Measurements from ENCODE around the gene AQP5. TPM values are rescaled to one million over a fixed set of nuclear protein-coding genes. Genes with fewer than 3 reads are reported as not detected.

AQP5 gene
- total RNA-seq, 1 experiment from 2014 or later = not detected

- DNase-seq (ENCODE audit: low spot score) = no peak
- in situ Hi-C loops (cut with HindIII; ENCODE audit: low sequenced_read_pairs) = no loop called here
These were observed 31.0 kb upstream of the AQP5 start for GRCh38 chr12:49930515-49931288.

GRCh38 chr12:49932023-49932422 lies 29.6 kb upstream of the AQP5 start:
- in situ Hi-C loops (cut with HindIII; ENCODE audit: low sequenced_read_pairs) = no loop called here
- DNase-seq (ENCODE audit: low spot score) = no peak

- DNase-seq (ENCODE audit: low spot score) = no peak
- in situ Hi-C loops (cut with HindIII; ENCODE audit: low sequenced_read_pairs) = no loop called here
These were observed 29.0 kb upstream of the AQP5 start for GRCh38 chr12:49932533-49933130.

GRCh38 chr12:49933796-49934195 lies 27.9 kb upstream of the AQP5 start:
- in situ Hi-C loops (cut with HindIII; ENCODE audit: low sequenced_read_pairs) = no loop called here
- no peak for DNase-seq (ENCODE audit: low spot score)

GRCh38 chr12:49934505-49934904 lies 27.2 kb upstream of the AQP5 start:
- in situ Hi-C loops (cut with HindIII; ENCODE audit: low sequenced_read_pairs) = no loop called here
- DNase-seq (ENCODE audit: low spot score) = no peak

GRCh38 chr12:49936925-49937324 lies 24.7 kb upstream of the AQP5 start:
- DNase-seq (ENCODE audit: low spot score) = no peak
- in situ Hi-C loops (cut with HindIII; ENCODE audit: low sequenced_read_pairs) = no loop called here

GRCh38 chr12:49937639-49938300 lies 23.9 kb upstream of the AQP5 start:
- DNase-seq (ENCODE audit: low spot score) = no peak
- in situ Hi-C loops (cut with HindIII; ENCODE audit: low sequenced_read_pairs) = no loop called here

GRCh38 chr12:49939307-49939706 lies 22.4 kb upstream of the AQP5 start:
- in situ Hi-C loops (cut with HindIII; ENCODE audit: low sequenced_read_pairs) = no loop called here

GRCh38 chr12:49939707-49940106 lies 22.0 kb upstream of the AQP5 start:
- DNase-seq (ENCODE audit: low spot score) = no peak
- in situ Hi-C loops (cut with HindIII; ENCODE audit: low sequenced_read_pairs) = no loop called here

More at GRCh38 chr12:49939307-49939706, 22.4 kb upstream of the AQP5 start:
- DNase-seq (ENCODE audit: low spot score) = no peak

- no peak for DNase-seq (ENCODE audit: low spot score)
These were observed 19.8 kb upstream of the AQP5 start for GRCh38 chr12:49941556-49942511.

GRCh38 chr12:49942512-49942893 lies 19.2 kb upstream of the AQP5 start:
- in situ Hi-C loops (cut with HindIII; ENCODE audit: low sequenced_read_pairs) = no loop called here

More at GRCh38 chr12:49941556-49942511, 19.8 kb upstream of the AQP5 start:
- in situ Hi-C loops (cut with HindIII; ENCODE audit: low sequenced_read_pairs) = no loop called here

GRCh38 chr12:49942921-49943624 lies 18.6 kb upstream of the AQP5 start:
- DNase-seq (ENCODE audit: low spot score) = no peak
- in situ Hi-C loops (cut with HindIII; ENCODE audit: low sequenced_read_pairs) = no loop called here

More at GRCh38 chr12:49942512-49942893, 19.2 kb upstream of the AQP5 start:
- no peak for DNase-seq (ENCODE audit: low spot score)

GRCh38 chr12:49943625-49943960 lies 18.1 kb upstream of the AQP5 start:
- in situ Hi-C loops (cut with HindIII; ENCODE audit: low sequenced_read_pairs) = no loop called here
- DNase-seq (ENCODE audit: low spot score) = no peak

GRCh38 chr12:49944046-49944445 lies 17.6 kb upstream of the AQP5 start:
- in situ Hi-C loops (cut with HindIII; ENCODE audit: low sequenced_read_pairs) = no loop called here
- no peak for DNase-seq (ENCODE audit: low spot score)

- DNase-seq (ENCODE audit: low spot score) = no peak
- in situ Hi-C loops (cut with HindIII; ENCODE audit: low sequenced_read_pairs) = no loop called here
These were observed 17.0 kb upstream of the AQP5 start for GRCh38 chr12:49944718-49945117.

- DNase-seq (ENCODE audit: low spot score) = peak; percentile 81
- in situ Hi-C loops (cut with HindIII; ENCODE audit: low sequenced_read_pairs) = no loop called here
These were observed 16.1 kb upstream of the AQP5 start for GRCh38 chr12:49945394-49946080.

- in situ Hi-C loops (cut with HindIII; ENCODE audit: low sequenced_read_pairs) = no loop called here
- DNase-seq (ENCODE audit: low spot score) = peak; percentile 3
These were observed 15.6 kb upstream of the AQP5 start for GRCh38 chr12:49946086-49946485.

GRCh38 chr12:49946497-49946896 lies 15.2 kb upstream of the AQP5 start:
- in situ Hi-C loops (cut with HindIII; ENCODE audit: low sequenced_read_pairs) = no loop called here
- peak; percentile 57 for DNase-seq (ENCODE audit: low spot score)
